HG03135 (cell line): Measurements from ENCODE around the gene ZNF546.
"Not testable (repeated sequence)": the region's sequence is repeated elsewhere in the genome, so short reads cannot be mapped to it uniquely, and the experiment has no call there.

ENCODE experiments used
- ATAC-seq: cut with Tn5 transposase; IDR thresholded peaks from one replicate; pipeline ENCODE4 v1.9.1; 2021; ENCODE audit warnings: mild to moderate bottlenecking, moderate library complexity; ENCODE audit not compliant: unreplicated experiment

The ZNF546 gene

GRCh38 chr19:39996811-39997637 is at the start of gene ZNF546:
ZNF546 (plus strand) TSS chr19:39997060; CDS start chr19:39998327, 1,267 bp downstream.
- peak; percentile 86 for ATAC-seq

GRCh38 chr19:39949026-39949747 is 47.7 kb upstream of the ZNF546 start:
- ATAC-seq: no peak

GRCh38 chr19:39951065-39951650 is 45.7 kb upstream of the ZNF546 start:
- ATAC-seq: no peak

GRCh38 chr19:39951686-39952085 is 45.2 kb upstream of the ZNF546 start:
- ATAC-seq: no peak

GRCh38 chr19:39953915-39954314 is 42.9 kb upstream of the ZNF546 start:
- peak; percentile 14 for ATAC-seq

GRCh38 chr19:39957886-39958285 is 39.0 kb upstream of the ZNF546 start:
- ATAC-seq: not testable (repeated sequence)

GRCh38 chr19:39958942-39959341 is 37.9 kb upstream of the ZNF546 start:
- ATAC-seq: not testable (repeated sequence)

- not testable (repeated sequence) for ATAC-seq
These were observed 37.5 kb upstream of the ZNF546 start for GRCh38 chr19:39959407-39959806.

- no peak for ATAC-seq
These were observed 33.0 kb upstream of the ZNF546 start for GRCh38 chr19:39963898-39964297.

- ATAC-seq: no peak
These were observed 30.2 kb upstream of the ZNF546 start for GRCh38 chr19:39966617-39967016.

GRCh38 chr19:39967561-39967960 is 29.3 kb upstream of the ZNF546 start:
- no peak for ATAC-seq

GRCh38 chr19:39968789-39969188 is 28.1 kb upstream of the ZNF546 start:
- no peak for ATAC-seq

- no peak for ATAC-seq
These were observed 27.6 kb upstream of the ZNF546 start for GRCh38 chr19:39969266-39969665.

- ATAC-seq: no peak
These were observed 27.0 kb upstream of the ZNF546 start for GRCh38 chr19:39969681-39970424.

- ATAC-seq: peak; percentile 20
These were observed 26.5 kb upstream of the ZNF546 start for GRCh38 chr19:39970425-39970674.

GRCh38 chr19:39970675-39971379 is 26.0 kb upstream of the ZNF546 start, which contains the start of gene PSMC4:
PSMC4 (plus strand) TSS chr19:39971165; CDS start chr19:39971203, 38 bp downstream.
- ATAC-seq: peak; percentile 95

- no peak for ATAC-seq
These were observed 25.4 kb upstream of the ZNF546 start for GRCh38 chr19:39971380-39972035.

GRCh38 chr19:39974377-39975155 is 22.3 kb upstream of the ZNF546 start:
- ATAC-seq: no peak

- ATAC-seq: no peak
These were observed 14.0 kb upstream of the ZNF546 start for GRCh38 chr19:39982883-39983282.
